ENCODE measurements around the gene HOXB6.
A peak's percentile ranks its signal among the peaks of the same experiment; 100 is the strongest.

The HOXB6 gene

DNA sequence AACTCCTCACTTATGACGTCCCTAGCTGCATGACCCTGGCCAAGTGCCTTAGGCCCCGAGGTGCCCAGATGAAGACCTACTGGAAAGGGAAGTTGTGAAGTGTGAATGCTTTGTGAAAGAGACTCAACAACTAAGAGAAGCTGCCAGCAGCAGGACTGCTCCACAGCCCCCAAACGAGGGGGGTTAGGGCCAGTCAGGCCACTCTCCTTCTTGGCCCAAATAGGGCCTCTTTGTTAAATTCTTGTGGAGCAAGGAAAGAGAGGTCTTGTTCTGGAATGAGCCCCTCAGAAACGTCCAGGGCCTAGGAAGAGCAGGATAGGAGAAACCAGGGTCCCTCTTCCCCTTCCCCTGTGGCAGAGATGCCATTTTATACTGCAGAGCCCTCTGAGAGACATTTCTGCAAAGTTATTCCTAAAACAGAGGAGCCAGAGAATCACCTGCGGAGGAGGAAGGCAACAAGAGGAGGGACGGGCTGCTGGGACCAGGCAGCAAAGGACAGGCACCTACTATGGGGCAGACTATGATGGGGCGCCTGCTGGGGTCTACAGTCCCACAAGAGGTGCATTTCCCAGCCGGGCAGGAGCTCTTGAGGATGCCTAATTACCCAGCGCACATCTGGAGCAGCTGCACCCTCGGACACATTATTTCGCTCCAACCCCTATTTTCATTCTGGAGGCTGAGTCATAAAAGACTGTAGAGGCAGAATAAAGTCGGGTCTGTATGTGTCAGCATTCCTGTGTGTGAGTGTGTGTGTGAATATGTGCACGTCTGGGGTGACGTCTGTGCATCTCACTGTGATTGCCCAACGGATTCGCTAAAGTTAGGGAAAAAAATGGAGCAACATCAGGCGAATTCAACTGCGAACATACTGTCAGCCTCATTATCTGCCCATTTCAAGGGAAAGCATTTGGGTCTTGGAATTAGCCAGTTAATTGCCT lies 32.8 kb upstream of the HOXB6 start:
- Mint-ChIP-seq H3K4me3 (peak overlapping the region; percentile 99), H3K27ac (peak overlapping the region; percentile 97), H3K4me1 (peaks cover 88% of the 10 kb centered on the region), H3K9me3 (no peaks in the 10 kb centered on the region), H3K27me3 (ENCODE audit: low read depth, poor library complexity) (peaks cover 5% of the 10 kb centered on the region), H3K36me3 (ENCODE audit: low read depth) (peaks cover 5% of the 10 kb centered on the region)
- TF ChIP-seq, protein P1, sequence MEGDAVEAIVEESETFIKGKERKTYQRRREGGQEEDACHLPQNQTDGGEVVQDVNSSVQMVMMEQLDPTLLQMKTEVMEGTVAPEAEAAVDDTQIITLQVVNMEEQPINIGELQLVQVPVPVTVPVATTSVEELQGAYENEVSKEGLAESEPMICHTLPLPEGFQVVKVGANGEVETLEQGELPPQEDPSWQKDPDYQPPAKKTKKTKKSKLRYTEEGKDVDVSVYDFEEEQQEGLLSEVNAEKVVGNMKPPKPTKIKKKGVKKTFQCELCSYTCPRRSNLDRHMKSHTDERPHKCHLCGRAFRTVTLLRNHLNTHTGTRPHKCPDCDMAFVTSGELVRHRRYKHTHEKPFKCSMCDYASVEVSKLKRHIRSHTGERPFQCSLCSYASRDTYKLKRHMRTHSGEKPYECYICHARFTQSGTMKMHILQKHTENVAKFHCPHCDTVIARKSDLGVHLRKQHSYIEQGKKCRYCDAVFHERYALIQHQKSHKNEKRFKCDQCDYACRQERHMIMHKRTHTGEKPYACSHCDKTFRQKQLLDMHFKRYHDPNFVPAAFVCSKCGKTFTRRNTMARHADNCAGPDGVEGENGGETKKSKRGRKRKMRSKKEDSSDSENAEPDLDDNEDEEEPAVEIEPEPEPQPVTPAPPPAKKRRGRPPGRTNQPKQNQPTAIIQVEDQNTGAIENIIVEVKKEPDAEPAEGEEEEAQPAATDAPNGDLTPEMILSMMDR (IDR thresholded peaks at IDR 0.05), result no peak
- DNase-seq, result peak; percentile 11

DNA sequence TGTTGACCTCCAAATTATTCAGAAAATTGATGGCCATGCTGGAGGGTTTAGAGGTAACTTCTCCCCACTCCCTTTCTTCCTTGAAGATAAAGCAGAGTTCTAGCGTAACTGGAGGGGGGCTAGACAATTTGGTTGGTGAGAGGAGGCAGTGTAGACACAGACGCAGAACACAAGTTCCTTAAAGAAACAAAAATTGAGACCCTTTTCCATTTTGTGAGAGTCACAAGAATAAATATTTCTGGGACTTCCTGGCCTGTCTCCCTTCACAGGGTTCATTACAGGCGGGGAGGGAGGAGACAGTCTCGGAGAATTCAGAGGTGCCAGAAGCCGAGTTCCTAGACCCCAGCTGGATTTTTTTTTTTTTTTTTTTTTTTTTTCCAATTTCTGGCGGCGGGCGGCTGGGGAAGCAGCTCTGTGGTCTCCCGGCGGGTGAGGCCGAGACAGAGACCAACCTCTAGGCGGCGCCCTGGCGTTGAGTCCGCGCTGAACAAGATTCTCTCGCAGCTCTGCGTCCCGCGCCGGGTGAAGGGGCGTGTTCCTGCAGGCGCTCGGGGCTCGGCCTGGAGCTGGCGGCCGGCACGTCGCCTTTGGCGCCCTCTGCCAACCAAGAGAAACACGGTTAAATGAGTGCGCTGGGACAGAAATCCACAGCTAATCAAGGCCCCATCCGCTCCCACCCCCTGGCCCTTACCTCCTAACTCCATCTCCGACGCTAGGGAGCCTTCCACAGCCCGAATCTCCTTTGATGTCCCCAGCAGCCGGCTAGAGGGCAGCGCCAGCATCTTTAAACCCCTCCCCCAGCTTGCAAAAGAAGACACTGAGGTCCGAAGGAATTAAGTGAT lies 31.6 kb upstream of the HOXB6 start:
- Mint-ChIP-seq H3K4me1 (peaks cover 89% of the 10 kb centered on the region), H3K36me3 (ENCODE audit: low read depth) (no peaks in the 10 kb centered on the region), H3K4me3 (peak overlapping the region; percentile 99), H3K9me3 (no peaks in the 10 kb centered on the region), H3K27ac (peak overlapping the region; percentile 97), H3K27me3 (ENCODE audit: low read depth, poor library complexity) (peaks cover 5% of the 10 kb centered on the region)
- TF ChIP-seq, protein P1 (IDR thresholded peaks at IDR 0.05), result peak; percentile 73
- peak; percentile 99 for DNase-seq

DNA sequence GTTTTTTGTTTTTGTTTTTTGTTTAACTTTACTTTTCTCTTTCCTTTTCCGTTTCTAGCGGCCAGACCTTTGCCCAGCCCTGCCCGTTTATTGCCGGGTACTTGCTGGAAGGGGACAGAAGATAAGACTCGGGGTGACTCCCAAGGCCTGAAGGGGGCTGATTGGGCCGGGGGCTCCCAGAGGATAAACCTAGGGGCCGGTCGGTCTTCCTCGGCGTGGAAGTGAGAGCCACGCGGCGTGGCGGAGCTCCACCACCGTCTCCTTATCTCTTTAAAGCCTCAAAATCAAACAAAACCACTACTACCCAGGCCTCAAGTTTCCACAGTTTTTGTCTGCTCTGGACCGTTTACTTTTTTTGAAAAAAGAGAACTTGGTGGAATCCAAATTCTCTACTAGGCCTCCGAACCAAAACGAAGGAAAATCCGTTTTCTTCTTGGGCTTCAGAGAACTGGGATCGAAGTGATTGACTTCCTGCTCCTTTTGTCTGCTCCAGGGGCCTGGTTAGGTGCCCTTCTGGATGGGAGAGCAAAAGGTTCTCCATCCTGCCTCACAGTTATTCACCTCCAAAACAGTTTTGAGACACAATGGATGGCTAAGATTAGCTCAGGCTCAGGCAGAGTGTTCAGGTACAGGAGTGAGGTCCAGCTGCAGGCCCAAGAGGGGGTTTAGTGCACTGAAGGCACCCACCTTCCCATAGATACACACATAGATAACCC lies 29.9 kb upstream of the HOXB6 start:
- Mint-ChIP-seq H3K27ac (peak overlapping the region; percentile 99), H3K4me3 (peak overlapping the region; percentile 99), H3K9me3 (no peaks in the 10 kb centered on the region), H3K4me1 (peaks cover 89% of the 10 kb centered on the region), H3K36me3 (ENCODE audit: low read depth) (peaks cover 10% of the 10 kb centered on the region), H3K27me3 (ENCODE audit: low read depth, poor library complexity) (peaks cover 8% of the 10 kb centered on the region)
- peak; percentile 9 for DNase-seq
- TF ChIP-seq, protein P1 (IDR thresholded peaks at IDR 0.05), result no peak

DNA sequence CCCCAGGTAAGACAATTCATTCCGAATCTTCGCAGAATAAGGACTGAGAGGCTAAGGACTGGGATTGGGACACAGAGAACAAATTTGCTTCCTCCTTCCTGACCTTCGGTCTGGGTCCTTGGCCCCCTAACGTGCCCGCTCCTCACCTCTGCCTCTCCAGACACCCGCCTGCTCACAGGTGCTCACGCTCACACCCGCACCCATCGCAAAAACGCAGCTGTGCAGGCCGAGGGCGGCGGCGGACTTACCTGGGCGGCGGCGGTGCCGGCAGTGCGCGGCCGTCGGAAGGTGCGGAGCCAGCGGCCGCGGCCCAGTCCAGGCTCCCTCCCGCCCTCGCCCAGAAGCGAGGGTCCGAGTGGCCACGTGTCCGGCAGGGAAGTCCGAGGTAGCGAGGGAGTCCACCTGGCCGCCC lies 28.5 kb upstream of the HOXB6 start:
- TF ChIP-seq, protein P1 (IDR thresholded peaks at IDR 0.05), result no peak
- Mint-ChIP-seq H3K9me3 (no peaks in the 10 kb centered on the region), H3K27ac (peak overlapping the region; percentile 99), H3K27me3 (ENCODE audit: low read depth, poor library complexity) (peaks cover 11% of the 10 kb centered on the region), H3K4me1 (peaks cover 89% of the 10 kb centered on the region), H3K4me3 (peak overlapping the region; percentile 99), H3K36me3 (ENCODE audit: low read depth) (peaks cover 15% of the 10 kb centered on the region)
- peak; percentile 68 for DNase-seq

DNA sequence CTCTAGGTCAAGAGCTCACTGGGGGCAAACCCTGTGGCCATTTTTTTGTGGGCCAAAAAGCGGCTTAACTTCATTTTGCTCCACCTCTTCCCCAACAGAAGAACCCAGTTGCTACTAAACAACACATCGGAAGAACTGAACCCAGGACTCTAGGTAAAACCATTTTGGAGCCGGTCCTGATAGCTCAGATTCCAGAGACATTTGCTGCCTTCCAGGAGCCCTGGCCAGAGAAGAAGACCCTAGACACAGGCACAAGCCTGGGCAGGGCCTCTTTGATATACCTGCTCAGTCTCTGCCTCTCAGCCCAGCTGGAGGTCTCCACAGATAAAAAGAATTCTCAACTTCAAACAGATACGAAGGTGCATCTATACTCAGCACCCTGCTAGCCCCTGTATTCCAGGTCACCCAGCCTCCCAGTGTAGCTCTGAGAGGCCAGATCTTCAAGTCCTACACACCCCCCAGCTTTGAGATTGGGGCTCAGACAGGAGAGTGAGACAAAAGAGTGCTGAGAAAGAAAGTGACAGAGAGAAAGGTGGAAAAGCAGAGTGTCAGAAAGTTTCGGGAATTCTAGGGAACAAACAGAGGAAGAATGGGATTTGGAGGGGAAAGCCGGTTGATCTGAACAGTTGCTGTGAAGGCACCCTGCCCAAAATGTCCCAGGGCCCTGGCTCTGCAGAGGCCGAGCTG lies 27.9 kb upstream of the HOXB6 start:
- H3K4me1 Mint-ChIP-seq, result peaks cover 89% of the 10 kb centered on the region
- peak overlapping the region; percentile 99 for H3K4me3 Mint-ChIP-seq
- H3K36me3 Mint-ChIP-seq (ENCODE audit: low read depth), result peaks cover 15% of the 10 kb centered on the region
- TF ChIP-seq, protein P1 (IDR thresholded peaks at IDR 0.05), result no peak
- H3K27ac Mint-ChIP-seq, result peak overlapping the region; percentile 99
- H3K27me3 Mint-ChIP-seq (ENCODE audit: low read depth, poor library complexity), result peaks cover 11% of the 10 kb centered on the region
- DNase-seq, result peak; percentile 11
- no peaks in the 10 kb centered on the region for H3K9me3 Mint-ChIP-seq

Data from nephron progenitor cell (in vitro differentiated cells).